Calu3 (cell line): Measurements from ENCODE around the gene CCDC201. TPM values are rescaled to one million over a fixed set of nuclear protein-coding genes. Genes with fewer than 3 reads are reported as not detected.
A peak's percentile ranks its signal among the peaks of the same experiment; 100 is the strongest.

Experiments used
- BruUV-seq: library from RNA; stranded (reverse); fragments of 400-500 nt; replicated peaks from 2 replicates; lab custom pipeline; 2021; lab: Mats Ljungman, UMichigan
- CTCF ChIA-PET: fragments of 300-600 bp; sonication (Branson Sonifier 250); formaldehyde crosslinking; loops from one replicate; lab custom pipeline; 2022; ENCODE audit warnings: antibody characterized with exemption; lab: Charles Lee
- DNase-seq: peaks from one replicate; pipeline ENCODE4 v3.0.0; 2022
- H3K27ac Mint-ChIP-seq: one replicate; pipeline ENCODE4 v1.8.0; 2022; ENCODE audit warnings: mixed read lengths; ENCODE audit not compliant: unreplicated experiment
- H3K27me3 Mint-ChIP-seq: one replicate; pipeline ENCODE4 v1.8.0; 2022; ENCODE audit warnings: mixed read lengths; ENCODE audit not compliant: unreplicated experiment
- H3K36me3 Mint-ChIP-seq: one replicate; pipeline ENCODE4 v1.8.0; 2022; ENCODE audit warnings: mild to moderate bottlenecking, moderate library complexity, mixed read lengths; ENCODE audit not compliant: insufficient read depth, unreplicated experiment
- H3K4me1 Mint-ChIP-seq: one replicate; pipeline ENCODE4 v1.8.0; 2022; ENCODE audit warnings: mild to moderate bottlenecking, low read depth, mixed read lengths; ENCODE audit not compliant: unreplicated experiment
- H3K4me3 Mint-ChIP-seq: one replicate; pipeline ENCODE4 v1.8.0; 2022; ENCODE audit warnings: mild to moderate bottlenecking, low read depth, moderate library complexity, mixed read lengths; ENCODE audit not compliant: unreplicated experiment
- H3K9me3 Mint-ChIP-seq: one replicate; pipeline ENCODE4 v1.8.0; 2022; ENCODE audit warnings: low read depth, mixed read lengths; ENCODE audit not compliant: unreplicated experiment
- intact Hi-C: fragments of 100-400 bp; cut with micrococcal nuclease; formaldehyde crosslinking; loops from one replicate; pipeline ENCODE4 v1.10.0; 2022; ENCODE audit not compliant: unreplicated experiment
- total RNA-seq: library from RNA; stranded (reverse); gene quantifications from 2 replicates; pipeline ENCODE4 v1.2.3, GENCODE V29; 2022
- TF ChIP-seq, protein P1 (sequence below): fragments of 200-600 bp; IDR thresholded peaks from one replicate; pipeline ENCODE4 v1.8.0; 2022; ENCODE audit warnings: antibody characterized with exemption; ENCODE audit not compliant: unreplicated experiment

CCDC201 gene
- total RNA-seq, 1 experiment from 2014 or later: not detected

GRCh38 chr7:45888185-45888992, 15.5 kb upstream of the CCDC201 start, which contains the start of gene IGFBP1:
TSS of gene IGFBP1 (plus strand) at chr7:45888488. CDS start at chr7:45888653, 165 bp downstream.
- Mint-ChIP-seq H3K27me3 (no peaks in the 10 kb centered on the region), H3K27ac (peak within 1 kb of the TSS; percentile 73), H3K36me3 (peaks cover 33% of the 10 kb centered on the region), H3K9me3 (no peaks in the 10 kb centered on the region), H3K4me1 (peaks cover 49% of the 10 kb centered on the region), H3K4me3 (peak within 1 kb of the TSS; percentile 90)
- BruUV-seq: no TSS peak
- TF ChIP-seq, protein P1, sequence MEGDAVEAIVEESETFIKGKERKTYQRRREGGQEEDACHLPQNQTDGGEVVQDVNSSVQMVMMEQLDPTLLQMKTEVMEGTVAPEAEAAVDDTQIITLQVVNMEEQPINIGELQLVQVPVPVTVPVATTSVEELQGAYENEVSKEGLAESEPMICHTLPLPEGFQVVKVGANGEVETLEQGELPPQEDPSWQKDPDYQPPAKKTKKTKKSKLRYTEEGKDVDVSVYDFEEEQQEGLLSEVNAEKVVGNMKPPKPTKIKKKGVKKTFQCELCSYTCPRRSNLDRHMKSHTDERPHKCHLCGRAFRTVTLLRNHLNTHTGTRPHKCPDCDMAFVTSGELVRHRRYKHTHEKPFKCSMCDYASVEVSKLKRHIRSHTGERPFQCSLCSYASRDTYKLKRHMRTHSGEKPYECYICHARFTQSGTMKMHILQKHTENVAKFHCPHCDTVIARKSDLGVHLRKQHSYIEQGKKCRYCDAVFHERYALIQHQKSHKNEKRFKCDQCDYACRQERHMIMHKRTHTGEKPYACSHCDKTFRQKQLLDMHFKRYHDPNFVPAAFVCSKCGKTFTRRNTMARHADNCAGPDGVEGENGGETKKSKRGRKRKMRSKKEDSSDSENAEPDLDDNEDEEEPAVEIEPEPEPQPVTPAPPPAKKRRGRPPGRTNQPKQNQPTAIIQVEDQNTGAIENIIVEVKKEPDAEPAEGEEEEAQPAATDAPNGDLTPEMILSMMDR: no peak
- intact Hi-C loops: no loop called here
- peak; percentile 68 for DNase-seq
- CTCF ChIA-PET: interaction anchor here (0.7 to 2.2 kb wide), 5 partner anchors 14 to 1265 kb away, joined by 3 to 8 read pairs (median 4); partner anchors contain the start of gene IGFBP3

GRCh38 chr7:45886931-45887667, 14.2 kb upstream of the CCDC201 start:
- H3K36me3 Mint-ChIP-seq: peaks cover 34% of the 10 kb centered on the region
- no peak for DNase-seq
- H3K9me3 Mint-ChIP-seq: no peaks in the 10 kb centered on the region
- peak overlapping the region; percentile 9 for H3K4me3 Mint-ChIP-seq
- peaks cover 59% of the 10 kb centered on the region for H3K4me1 Mint-ChIP-seq
- peak overlapping the region; percentile 73 for H3K27ac Mint-ChIP-seq
- TF ChIP-seq, protein P1: no peak
- CTCF ChIA-PET: interaction anchor here (1.0 to 1.9 kb wide), 2 partner anchors 31 to 36 kb away, joined by 3 to 5 read pairs; no protein-coding TSS in a partner anchor
- intact Hi-C loops: no loop called here
- H3K27me3 Mint-ChIP-seq: no peaks in the 10 kb centered on the region
- no TSS peak for BruUV-seq

- peaks cover 61% of the 10 kb centered on the region for H3K4me1 Mint-ChIP-seq
- intact Hi-C loops: no loop called here
- H3K9me3 Mint-ChIP-seq: no peaks in the 10 kb centered on the region
- peaks cover 38% of the 10 kb centered on the region for H3K36me3 Mint-ChIP-seq
- peak overlapping the region; percentile 73 for H3K27ac Mint-ChIP-seq
- H3K4me3 Mint-ChIP-seq: peak overlapping the region; percentile 18
- H3K27me3 Mint-ChIP-seq: no peaks in the 10 kb centered on the region
- DNase-seq: peak; percentile 85
- TF ChIP-seq, protein P1: no peak
- no TSS peak for BruUV-seq
- CTCF ChIA-PET: interaction anchor here (0.8 to 1.9 kb wide), 4 partner anchors 13 to 766 kb away, joined by 3 to 5 read pairs (median 4); partner anchors contain the start of gene IGFBP3
These were observed 12.5 kb upstream of the CCDC201 start for GRCh38 chr7:45885264-45885882.

GRCh38 chr7:45884136-45884535, 11.3 kb upstream of the CCDC201 start:
- H3K36me3 Mint-ChIP-seq: peaks cover 38% of the 10 kb centered on the region
- H3K9me3 Mint-ChIP-seq: peaks cover 1% of the 10 kb centered on the region
- intact Hi-C loops: no loop called here
- H3K4me1 Mint-ChIP-seq: peaks cover 61% of the 10 kb centered on the region
- CTCF ChIA-PET: no interaction called here
- TF ChIP-seq, protein P1: no peak
- H3K27me3 Mint-ChIP-seq: no peaks in the 10 kb centered on the region
- peak overlapping the region; percentile 73 for H3K27ac Mint-ChIP-seq
- DNase-seq: no peak
- BruUV-seq: no TSS peak
- no peak overlapping the region for H3K4me3 Mint-ChIP-seq
